AG08395 (cell line): ENCODE data around the gene GEMIN7.

Experiments
- DNase-seq: peaks from one replicate; pipeline ENCODE4 v3.0.0; 2012; ENCODE audit warnings: mixed read lengths, low spot score

Gene GEMIN7

DNA sequence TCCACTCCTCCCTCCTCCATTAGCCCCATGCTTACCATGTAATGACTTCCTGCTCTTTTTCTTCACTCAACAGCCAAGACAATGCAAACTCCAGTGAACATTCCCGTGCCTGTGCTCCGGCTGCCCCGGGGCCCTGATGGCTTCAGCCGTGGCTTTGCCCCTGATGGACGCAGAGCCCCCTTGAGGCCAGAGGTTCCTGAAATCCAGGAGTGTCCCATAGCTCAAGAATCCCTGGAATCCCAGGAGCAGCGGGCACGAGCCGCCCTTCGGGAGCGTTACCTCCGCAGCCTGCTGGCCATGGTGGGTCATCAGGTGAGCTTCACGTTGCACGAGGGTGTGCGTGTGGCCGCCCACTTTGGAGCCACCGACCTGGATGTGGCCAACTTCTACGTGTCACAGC, 11.0 kb downstream of the GEMIN7 start:
- no peak for DNase-seq

DNA sequence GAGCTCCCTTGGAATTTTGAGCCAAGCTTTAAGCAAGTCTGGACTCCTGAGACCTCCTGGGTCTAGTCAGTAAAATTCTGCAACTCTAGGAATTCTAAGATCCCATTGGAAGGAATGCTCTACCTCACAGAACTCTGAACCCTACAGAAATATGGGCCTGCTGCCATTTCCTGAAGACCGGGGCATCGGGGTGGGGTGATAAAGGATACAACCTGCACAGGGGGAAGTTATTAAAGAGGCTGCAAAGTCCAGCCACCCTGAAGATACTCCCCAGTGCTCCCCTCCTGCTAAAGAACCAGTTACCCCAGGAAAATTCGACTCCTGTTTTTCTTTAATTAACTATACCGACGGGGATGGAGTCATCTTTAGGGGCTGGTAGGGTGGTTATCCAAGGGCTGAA, 11.5 kb downstream of the GEMIN7 start:
- no peak for DNase-seq

DNA sequence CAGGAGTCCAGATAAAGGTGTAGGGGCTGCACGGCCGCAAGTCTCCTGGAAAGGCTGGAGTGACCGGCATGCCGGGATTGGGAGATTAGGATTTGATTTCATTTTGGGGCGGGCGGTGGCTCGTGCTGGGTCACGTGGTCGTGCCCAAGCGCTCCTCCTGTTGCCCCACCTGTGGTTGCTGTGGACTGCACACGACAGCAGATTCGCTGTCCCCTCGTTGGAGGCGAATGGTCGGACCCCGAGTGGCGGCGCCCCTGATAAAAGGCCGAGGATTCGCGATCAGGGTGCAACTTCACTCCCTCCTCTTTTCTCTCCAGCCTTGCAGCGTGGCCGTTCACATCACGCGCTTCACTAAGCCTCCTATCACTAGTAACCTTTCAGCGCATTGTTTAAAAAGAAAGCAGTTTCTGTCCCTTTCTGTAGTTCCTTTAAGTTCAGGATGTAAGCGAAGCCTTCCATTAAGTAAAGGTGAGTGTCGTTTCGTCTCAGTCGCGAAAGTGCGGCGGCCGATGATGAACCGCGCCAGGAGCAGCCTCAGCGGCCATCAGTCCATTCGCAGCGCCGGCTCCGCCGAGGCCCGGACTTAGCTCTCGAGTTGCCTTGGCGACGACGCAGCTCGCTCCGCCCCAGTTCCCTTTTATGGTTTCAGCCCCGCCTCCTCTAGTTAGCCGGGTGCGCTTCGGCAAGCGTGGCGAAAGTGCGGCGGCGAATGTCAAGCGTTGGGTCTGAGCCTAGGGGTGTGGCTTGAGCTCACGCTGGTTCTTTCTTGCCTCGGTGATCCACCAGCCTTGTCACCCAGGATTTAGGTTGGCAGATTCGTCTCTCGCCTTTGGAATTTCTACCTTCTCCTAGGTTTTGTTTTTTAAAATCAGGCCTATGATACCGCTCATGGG, 12.2 kb downstream of the GEMIN7 start:
- peak; percentile 98 for DNase-seq

DNA sequence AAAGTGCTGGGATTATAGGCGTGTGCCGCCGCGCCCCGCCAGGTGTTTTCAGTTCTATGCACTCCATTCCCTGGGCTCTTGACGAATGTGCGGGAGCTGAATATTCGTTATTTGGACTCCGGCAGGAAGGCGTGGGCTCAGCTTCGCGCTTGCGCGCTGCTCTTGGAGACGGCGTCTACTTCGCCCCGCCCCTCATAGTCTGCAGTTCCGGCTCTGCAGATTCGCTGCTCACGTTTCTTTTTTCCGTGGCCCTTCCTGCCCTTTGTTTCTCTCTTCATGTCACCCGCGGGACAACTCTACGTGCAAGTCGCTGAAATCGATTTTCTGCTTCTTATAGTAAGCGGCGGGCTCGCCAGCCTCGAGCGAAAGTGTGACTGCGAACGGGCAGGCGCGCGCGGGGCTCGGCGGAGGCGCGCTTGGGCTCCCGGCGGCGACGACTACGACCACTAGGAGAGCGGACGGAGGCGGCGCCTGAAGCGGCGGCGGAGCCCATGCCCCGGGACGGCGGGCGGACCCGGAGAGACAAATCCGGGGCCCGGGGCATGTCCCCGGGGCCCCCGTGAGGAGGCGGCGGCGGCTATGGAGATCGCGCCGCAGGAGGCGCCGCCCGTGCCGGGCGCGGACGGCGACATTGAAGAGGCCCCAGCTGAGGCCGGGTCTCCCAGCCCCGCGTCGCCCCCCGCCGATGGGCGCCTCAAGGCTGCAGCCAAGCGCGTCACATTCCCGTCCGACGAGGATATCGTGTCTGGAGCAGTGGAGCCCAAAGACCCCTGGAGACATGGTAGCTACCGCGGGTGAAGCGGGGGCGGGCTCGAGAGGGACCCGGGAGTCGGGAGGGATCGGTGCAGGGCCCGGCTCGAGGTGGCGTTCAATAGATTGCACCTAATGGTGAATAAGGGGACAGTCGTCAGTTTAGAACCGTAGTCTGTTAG, 14.0 kb downstream of the GEMIN7 start, which contains the start of gene PPP1R37:
Gene PPP1R37, plus strand, starts transcription at position 433 of the 932 bp plus-strand sequence. Its CDS starts 147 bp downstream, at position 580.
- peak; percentile 98 for DNase-seq

DNA sequence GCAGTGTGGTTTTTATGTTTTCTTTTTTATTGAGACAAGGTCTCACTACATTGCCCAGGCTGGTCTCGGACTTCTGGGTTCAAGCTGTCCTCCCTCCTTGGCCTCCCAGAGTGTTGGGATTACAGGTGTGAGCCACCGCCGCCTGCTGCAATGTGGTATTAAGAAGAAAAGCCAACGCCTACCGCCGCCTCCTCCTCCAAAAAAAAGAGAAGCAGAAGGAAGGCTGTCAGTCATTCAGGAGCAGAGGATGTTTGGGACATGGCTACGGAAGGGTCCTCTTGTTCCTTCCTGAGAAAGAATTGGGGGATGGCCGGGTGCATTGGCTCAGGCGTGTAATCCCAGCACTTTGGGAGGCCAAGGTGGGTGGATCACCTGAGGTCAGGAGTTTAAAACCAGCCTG, 15.1 kb downstream of the GEMIN7 start:
- DNase-seq: no peak

DNA sequence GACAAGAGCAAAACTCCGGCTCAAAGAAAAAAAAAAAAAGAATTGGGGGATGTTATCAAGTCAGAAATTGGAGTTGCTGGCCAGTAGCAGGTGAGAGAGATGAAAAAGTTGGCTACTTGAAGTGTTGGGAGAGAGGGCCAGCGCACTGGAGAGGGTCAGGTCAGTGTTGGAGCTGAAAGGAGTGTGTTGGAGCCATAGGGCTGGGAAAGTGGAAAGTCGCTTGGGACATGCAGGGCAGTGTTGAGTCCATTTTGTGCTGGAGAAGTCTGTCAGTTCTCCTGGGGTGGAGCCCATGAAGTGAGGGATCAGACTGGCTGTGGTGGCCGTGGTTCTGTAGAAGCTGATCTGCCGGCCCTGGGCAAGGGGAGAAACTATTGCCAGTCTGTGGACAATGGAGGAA, 15.6 kb downstream of the GEMIN7 start:
- DNase-seq: no peak

DNA sequence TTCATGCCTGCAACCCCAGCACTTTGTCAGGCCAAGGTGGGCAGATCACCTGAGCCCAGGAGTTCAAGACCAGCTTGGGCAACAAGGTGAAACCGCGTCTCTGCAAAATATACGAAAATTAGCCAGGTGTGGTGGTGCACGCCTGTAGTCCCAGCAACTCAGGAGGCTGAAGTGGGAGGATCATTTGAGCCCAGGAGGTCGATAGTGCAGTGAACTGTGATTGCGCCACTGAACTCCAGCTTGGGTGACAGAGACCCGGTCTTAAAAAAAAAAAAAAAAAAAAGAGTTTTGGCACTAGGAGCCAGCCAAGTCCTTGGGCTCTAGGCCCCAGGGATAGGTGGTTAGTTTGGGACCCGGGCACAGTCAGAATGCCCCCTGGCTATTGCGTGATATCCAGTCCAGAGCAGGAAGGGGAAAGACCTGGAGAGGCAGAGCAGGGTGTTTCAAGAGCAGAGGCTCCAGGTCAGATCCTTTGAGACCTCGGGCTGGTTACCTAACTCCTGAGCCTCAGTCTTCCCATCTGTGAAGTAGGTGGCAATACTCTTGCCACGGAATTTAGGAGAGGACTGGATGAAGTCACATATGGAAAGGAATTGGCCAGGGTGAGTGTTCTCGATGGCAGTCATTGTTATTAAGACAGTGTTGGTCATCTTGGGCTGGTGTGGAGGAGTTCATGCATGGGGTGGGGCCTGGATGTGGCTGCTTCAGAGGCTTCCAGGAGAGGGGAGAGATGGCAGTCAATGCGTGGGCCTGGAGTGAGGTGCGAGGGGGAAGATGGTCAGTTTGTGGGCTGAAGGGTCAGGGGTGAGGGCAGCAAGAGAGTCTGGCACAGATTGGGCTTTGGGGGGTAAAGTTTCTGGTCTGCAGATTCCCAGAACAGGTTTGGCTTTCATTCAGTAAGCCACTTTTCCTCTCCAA, 16.7 kb downstream of the GEMIN7 start:
- no peak for DNase-seq

DNA sequence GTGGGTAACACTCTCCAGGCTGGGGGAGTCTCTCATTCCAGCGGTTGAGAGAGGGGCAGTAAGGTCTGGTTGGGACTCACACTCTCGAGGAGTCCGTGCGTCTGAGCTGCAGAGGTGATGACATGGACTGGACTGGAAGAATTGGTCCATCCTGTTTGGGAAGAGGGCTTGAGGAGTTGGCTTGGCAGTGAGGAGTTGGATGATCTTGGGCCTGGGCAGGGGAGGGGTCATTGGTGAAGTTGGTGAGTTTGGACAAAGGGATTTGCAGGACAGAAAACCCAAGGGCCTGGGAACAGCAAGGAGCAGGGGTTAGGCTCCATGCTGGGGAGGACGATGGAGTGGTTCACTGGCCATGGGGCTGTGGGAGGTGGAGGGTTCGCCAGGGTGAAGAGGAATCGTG, 17.6 kb downstream of the GEMIN7 start:
- DNase-seq: no peak

DNA sequence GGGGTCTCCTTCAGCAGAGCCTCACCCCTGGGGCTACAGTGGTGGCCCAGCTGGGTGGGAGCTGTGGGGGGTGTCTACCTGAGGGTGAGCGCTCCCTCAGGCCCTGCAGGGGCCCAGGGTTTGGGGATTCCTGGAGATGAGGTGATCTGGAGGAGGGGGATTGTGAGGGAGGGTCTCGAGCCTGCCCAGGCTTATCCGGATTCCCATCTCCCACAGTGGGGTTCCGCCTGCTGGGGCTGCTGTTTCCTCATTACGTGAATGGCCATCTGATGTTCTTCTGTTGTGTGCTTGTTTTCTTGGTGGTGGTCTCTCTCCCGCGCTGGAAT, 18.4 kb downstream of the GEMIN7 start:
- DNase-seq: no peak

DNA sequence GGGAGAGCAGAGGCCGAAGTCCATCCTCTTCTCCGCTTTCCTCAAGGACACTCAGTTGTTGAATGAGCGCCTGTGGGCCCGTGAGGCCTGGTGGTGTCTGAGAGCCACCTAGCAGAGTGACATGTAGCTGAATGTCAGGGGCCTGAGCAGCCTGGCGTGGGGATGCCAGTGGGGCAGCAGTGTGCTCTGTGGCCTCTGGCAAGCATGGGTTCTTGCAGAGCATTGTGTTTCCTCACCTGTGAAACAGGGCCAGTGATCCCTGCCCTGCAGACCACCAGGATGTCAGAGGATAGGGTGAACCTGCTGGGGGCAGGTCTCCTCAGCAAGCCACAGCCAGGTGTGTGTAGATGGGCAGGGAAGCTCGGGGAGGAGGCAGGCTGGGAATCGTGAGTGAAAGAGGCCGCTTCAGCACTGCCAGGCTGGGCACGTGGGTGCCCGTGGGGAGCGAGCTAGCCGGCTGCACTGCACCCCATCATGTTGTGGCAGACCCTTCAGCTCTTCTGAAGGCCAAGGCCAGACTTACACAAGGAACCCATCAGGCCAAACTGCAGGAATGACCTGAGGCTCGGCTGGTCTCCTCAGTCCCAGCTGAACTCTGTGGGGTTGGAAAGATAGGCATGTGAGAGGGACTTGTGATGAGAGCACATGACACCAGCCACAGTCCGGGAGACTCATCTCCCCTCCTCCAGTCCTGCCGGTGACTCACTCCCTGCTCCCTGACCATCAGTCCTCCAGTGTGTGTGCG, 18.9 kb downstream of the GEMIN7 start:
- peak; percentile 98 for DNase-seq

DNA sequence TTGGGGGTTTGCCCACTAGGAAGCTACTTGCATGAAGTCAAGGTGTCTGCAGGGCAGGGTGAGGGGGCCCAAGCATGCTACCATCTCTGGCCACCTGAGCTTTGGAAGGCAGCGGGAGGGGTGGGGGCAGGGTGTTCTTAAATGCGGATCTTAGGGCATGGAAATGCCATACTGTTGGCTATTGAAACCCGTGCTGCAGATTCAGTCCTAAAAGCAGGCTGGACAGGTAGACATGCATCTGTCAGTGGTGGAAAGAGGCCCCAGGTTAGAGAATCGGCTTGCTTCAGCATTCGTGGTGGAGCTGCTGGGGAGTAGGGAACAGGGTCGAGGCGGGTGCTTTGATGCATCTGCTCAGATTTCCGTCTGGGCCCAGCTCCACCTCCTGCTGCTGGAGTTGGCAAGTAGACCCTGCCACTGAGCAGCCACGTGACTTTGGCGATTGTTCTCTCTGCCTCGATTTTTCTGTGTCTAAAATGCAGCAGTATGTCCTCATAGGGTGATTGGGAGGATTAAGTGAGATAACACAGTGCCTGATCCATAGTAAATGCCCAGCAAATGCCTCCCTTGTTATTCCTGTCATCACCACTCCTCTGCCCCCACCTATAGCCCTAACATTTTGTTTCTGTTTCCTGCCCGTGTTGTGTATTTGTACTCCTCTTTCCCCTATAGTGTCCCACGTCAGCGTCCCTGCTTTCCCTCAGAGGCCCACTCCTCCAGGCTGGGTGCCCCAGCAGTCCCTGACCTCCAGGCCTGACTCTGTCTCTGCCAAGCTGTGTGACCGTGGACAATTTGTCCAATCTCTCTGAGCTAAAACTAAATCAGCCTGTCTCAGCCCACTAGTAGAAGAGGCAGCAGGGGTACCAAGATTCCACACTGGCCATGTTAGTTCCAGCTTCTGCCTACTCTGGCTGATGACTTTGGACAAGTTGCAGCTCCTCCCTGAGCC, 19.7 kb downstream of the GEMIN7 start:
- peak; percentile 46 for DNase-seq

DNA sequence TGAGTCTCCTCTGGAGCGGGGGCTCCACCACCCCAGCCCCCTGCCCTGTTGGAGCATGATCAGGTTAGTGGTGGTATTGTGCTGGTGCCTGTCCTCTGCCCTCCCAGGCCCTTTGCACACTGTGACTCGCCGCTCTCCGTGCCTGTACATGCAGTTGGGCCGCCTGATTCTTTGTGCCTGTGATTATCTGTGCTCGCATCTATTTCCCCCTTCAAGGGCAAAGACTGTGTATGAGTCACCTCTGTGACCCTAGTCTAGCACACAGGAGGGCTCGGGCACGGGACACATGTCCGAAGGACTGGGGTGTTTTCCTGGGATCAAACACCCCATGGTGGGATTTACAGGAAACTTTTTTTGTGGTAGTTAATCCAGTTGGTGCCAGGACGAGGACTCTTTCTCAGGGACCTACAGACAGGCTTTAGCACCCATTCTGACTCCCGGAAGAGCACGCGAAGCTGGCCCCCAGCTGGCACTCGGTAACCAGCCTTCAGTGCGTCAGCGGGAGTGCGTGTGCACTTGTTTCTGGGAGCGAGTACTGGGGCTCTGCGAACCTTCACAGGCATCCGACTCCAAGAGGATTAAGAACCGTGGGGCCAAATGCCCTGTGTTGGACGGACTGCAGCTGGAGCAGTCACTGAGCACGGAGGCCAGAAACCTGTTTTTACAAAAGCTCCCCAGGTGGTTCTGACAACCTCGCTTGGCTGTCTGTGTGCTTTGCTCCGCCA, 20.6 kb downstream of the GEMIN7 start:
- DNase-seq: no peak

DNA sequence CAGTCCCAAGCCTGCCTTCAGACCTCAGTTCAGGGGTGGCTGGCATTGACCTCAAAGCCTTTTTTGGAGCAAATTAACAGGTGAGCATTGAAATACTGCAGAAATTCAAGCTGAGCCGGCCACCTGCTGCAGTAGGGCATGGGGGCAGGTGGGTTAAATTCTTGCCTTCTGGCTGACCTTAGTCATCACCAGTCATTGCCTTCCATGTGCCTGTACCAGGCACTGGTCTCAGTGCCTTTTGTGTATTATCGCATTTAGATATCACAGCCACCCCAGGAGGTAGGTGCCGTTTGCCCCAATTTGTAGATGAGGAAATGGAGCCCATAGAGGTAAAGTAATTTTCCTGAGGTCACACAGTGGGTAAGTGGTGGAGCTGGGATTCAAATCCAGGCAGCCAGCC, 21.1 kb downstream of the GEMIN7 start:
- DNase-seq: no peak

DNA sequence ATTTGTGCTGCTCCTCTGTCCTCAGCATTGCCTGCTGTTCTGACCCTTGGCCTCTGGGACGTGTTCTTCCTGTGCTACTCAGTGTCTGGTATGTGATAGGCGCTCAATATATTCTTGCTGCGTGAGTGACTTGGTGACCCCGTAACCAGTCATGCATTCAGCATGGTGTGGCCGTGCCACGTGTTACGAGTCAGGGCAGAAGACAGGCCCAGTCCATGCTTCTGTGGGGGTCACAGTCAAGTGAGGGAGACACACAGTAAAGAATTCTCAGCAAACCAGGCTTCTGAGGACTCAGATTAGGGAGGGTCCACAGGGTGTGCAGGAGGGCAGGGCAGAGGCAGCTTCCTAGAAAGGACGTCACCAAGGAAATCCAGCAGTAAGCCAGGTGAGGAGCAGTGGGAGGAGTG, 21.8 kb downstream of the GEMIN7 start:
- no peak for DNase-seq

DNA sequence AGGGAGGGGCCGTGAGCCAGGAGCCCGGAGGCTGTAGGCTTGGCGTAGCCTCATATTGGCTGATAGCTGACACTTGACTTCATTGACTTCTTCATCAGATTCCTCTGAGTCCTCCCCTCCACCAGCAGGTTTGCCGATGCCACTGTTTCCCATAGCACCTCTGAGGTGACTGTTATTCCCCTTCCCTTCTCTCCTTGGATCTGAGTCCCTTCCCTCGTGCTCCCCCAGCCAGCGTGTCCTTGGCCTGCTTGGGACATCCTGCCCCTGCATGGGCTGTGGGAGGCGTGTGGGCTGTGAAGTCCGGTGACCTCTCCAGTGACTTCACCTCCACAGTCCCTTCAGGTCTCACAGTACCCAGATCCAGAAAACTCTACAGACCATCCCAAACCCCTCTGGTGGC, 22.7 kb downstream of the GEMIN7 start:
- no peak for DNase-seq

DNA sequence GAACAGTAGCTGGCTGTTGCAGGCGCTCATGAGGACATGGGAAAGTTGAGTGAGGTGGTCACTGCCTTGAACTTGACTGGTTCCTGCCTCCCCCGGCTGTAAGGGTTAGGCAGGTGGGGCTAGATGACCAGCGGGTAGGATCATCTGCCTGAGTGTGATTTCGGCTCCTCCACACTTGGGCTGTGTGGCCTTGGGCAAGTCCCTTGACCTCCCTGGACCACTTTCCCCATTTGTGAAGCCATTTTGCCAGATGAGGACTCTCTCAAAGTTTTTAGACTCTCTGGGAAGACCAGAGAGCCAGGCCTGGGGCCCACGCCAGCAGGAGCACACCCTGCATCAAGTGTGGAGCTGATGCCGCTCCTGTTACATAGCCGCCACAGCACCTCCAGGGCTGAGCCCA, 23.4 kb downstream of the GEMIN7 start:
- DNase-seq: no peak

DNA sequence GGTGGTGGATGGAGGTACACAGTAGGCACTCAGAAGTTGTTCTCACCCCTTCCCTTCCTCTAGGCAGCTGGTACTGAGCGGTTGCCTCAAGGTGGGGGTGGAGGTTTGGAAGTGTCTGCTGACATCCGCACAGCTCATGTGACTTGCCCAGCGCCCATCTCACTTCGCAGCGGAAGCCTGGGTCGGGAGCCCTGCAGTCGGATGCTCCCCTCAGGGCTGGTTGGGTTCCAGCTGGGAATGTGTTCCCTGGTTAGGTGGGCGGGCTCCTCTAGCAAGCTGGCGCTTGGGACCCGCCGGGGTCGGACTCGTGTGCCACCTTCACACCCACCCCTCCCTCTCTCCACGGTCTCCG, 24.1 kb downstream of the GEMIN7 start:
- no peak for DNase-seq

DNA sequence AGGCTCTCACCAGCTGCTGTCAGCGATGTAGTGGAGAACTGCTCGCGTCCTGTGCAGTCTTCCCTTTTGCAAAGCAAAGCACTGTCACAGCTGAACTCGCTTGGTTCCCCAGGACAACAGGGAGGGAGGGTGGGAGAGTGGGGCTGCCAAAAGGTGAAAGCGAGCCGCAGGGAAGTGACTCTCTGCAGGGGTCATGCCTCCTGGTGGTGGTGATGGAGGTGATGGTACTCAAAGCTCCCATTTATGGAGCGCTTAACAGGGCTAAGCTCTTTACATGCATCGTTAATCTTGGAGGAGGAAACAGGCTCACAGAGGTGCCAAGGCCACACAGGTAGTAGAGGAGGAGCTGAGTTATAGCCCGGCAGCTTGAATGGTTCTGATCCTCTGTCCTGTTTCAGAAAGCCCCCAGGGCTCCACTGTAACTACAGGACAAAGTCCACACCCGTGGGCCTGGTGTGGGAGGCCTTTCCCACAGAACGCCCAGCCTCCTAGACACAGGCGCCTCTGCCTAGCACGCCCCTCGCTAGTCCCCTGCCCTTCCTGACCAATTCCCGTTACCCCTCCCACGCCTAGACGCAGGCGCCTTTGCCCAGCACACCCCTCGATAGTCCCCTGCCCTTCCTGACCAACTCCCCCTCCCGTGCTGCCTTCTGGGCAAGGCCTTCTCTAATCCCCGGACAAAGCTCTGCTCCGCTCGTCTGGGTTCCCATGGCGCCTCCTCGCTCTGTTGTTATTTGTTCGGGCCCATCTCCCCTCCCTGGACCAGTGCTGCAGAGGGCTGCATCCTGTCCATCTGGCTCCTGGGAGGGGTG, 24.7 kb downstream of the GEMIN7 start:
- DNase-seq: no peak
